ENCODE measurements around the gene SH3PXD2B. TPM values are rescaled to one million over a fixed set of nuclear protein-coding genes. Genes with fewer than 3 reads are reported as not detected.

SH3PXD2B gene
- total and polyA plus RNA-seq, 8 donors = 6.7 to 63.0 (median 20.5) TPM

- Histone ChIP-seq H3K9me3 (no peaks in the 10 kb centered on the region), H3K27me3 (no peaks in the 10 kb centered on the region), H3K27ac (no peak overlapping the region), H3K4me3 (no peak overlapping the region), H3K36me3 (no peaks in the 10 kb centered on the region), H3K4me1 (no peaks in the 10 kb centered on the region)
- TF ChIP-seq POLR2AphosphoS5 (IDR thresholded peaks at IDR 0.05) = no peak
- no peak for TF ChIP-seq EP300 (IDR thresholded peaks at IDR 0.05)
- DNase-seq = no peak
- WGBS, 5 donors = 81 to 87% (median 85%) methylated on average over 5 of the region's 5 CpGs
- intact Hi-C loops (cut with DNase I; ENCODE audit: low total_unique reads) = no loop called here
Measured at GRCh38 chr5:172473427-172473826, 19.1 kb upstream of the SH3PXD2B start.

- Histone ChIP-seq H3K27ac (no peak overlapping the region), H3K4me1 (no peaks in the 10 kb centered on the region), H3K36me3 (no peaks in the 10 kb centered on the region), H3K4me3 (no peak overlapping the region), H3K27me3 (no peaks in the 10 kb centered on the region), H3K9me3 (no peaks in the 10 kb centered on the region)
- TF ChIP-seq CTCF (IDR thresholded peaks at IDR 0.05) (no peak), EP300 (IDR thresholded peaks at IDR 0.05) (no peak), POLR2A (IDR thresholded peaks at IDR 0.05) (no peak)
- no peak for DNase-seq
- intact Hi-C loops (cut with DNase I; ENCODE audit: low total_unique reads) = no loop called here
- WGBS, 5 donors = 44 to 80% (median 72%) methylated on average over 5 to 7 of the region's 7 CpGs
Measured at GRCh38 chr5:172469697-172470096, 15.4 kb upstream of the SH3PXD2B start.

GRCh38 chr5:172466062-172466461 is 11.7 kb upstream of the SH3PXD2B start:
- H3K9me3 ChIP-seq = peaks cover 0 to 12% (median 2%) of the 10 kb centered on the region in 4 donors
- no peak overlapping the region for H3K27ac ChIP-seq
- intact Hi-C loops (cut with DNase I; ENCODE audit: low total_unique reads) = no loop called here
- H3K4me3 ChIP-seq = no peak overlapping the region
- H3K4me1 ChIP-seq = peaks cover 0 to 6% (median 0%) of the 10 kb centered on the region in 4 donors
- no peak for TF ChIP-seq POLR2AphosphoS5 (IDR thresholded peaks at IDR 0.05)
- no peak for DNase-seq
- 81 to 91% (median 83%) methylated on average over 7 of the region's 7 CpGs for WGBS, 5 donors
- H3K27me3 ChIP-seq = no peaks in the 10 kb centered on the region
- H3K36me3 ChIP-seq = no peaks in the 10 kb centered on the region

- Histone ChIP-seq H3K9me3 (peaks cover 0 to 12% (median 2%) of the 10 kb centered on the region in 4 donors), H3K4me3 (no peak overlapping the region), H3K27me3 (no peaks in the 10 kb centered on the region), H3K27ac (no peak overlapping the region), H3K36me3 (no peaks in the 10 kb centered on the region), H3K4me1 (peaks cover 0 to 10% (median 0%) of the 10 kb centered on the region in 4 donors)
- 78 to 93% (median 89%) methylated on average over 9 of the region's 9 CpGs for WGBS, 5 donors
- no peak for DNase-seq
- TF ChIP-seq POLR2A (IDR thresholded peaks at IDR 0.05) (no peak), EP300 (IDR thresholded peaks at IDR 0.05) (no peak), CTCF (IDR thresholded peaks at IDR 0.05) (no peak), POLR2AphosphoS5 (IDR thresholded peaks at IDR 0.05) (no peak)
- intact Hi-C loops (cut with DNase I; ENCODE audit: low total_unique reads) = no loop called here
Measured at GRCh38 chr5:172463031-172463430, 8.7 kb upstream of the SH3PXD2B start.

- Histone ChIP-seq H3K27me3 (peaks cover 0 to 4% (median 0%) of the 10 kb centered on the region in 3 donors), H3K27ac (no peak overlapping the region), H3K36me3 (no peaks in the 10 kb centered on the region), H3K9me3 (peaks cover 0 to 12% (median 2%) of the 10 kb centered on the region in 4 donors), H3K4me1 (peaks cover 5 to 24% (median 10%) of the 10 kb centered on the region in 4 donors), H3K4me3 (no peak overlapping the region)
- WGBS, 5 donors = 90 to 96% (median 92%) methylated on average over 5 of the region's 5 CpGs
- intact Hi-C loops (cut with DNase I; ENCODE audit: low total_unique reads) = loop anchor here (10.0 kb wide), 1 partner anchor 495 kb away; the partner anchor contains the start of gene RPL26L1
- TF ChIP-seq EP300 (IDR thresholded peaks at IDR 0.05) = no peak
- TF ChIP-seq POLR2AphosphoS5 (IDR thresholded peaks at IDR 0.05) = no peak
- no peak for TF ChIP-seq CTCF (IDR thresholded peaks at IDR 0.05)
- TF ChIP-seq POLR2A (IDR thresholded peaks at IDR 0.05) = no peak
- no peak for DNase-seq
Measured at GRCh38 chr5:172459783-172460165, 5.4 kb upstream of the SH3PXD2B start.

All from stomach (tissue), 9 donors.